Spleen (tissue), 11 donors: ENCODE data around the gene PTPRA. TPM values are rescaled to one million over a fixed set of nuclear protein-coding genes. Genes with fewer than 3 reads are reported as not detected.

Experiments used
- DNase-seq: peaks from one replicate; pipeline ENCODE4 v3.0.0-alpha.2; 2020
- H3K27ac ChIP-seq, 8 donors: fragments of 200-600 bp; sonication (generic) in 7 of 8; 1 replicate in 4 of 8; 2 replicates in 4 of 8; pipeline versions ENCODE4 v1.5.0 to v1.8.0; 2016 to 2021; ENCODE audit warnings: inconsistent platforms in 4 of 8, mild to moderate bottlenecking in 4 of 8, moderate library complexity in 1 of 8
- H3K27me3 ChIP-seq, 7 donors: fragments of 200-600 bp; sonication (generic) in 6 of 7; replicated peaks in 1 of 7; 1 replicate in 4 of 7; 2 replicates in 3 of 7; pipeline versions ENCODE4 v1.5.0 to v1.8.0; 2016 to 2021; ENCODE audit warnings: inconsistent platforms in 3 of 7, mild to moderate bottlenecking in 1 of 7
- H3K36me3 ChIP-seq, 6 donors: fragments of 200-600 bp; sonication (generic) in 5 of 6; 1 replicate in 4 of 6; 2 replicates in 2 of 6; pipeline versions ENCODE4 v1.5.0 to v1.8.0; 2016 to 2021; ENCODE audit warnings: inconsistent platforms in 2 of 6
- H3K4me1 ChIP-seq, 6 donors: fragments of 200-600 bp; sonication (generic) in 5 of 6; 1 replicate in 3 of 6; 2 replicates in 3 of 6; pipeline versions ENCODE4 v1.5.0 to v1.8.0; 2016 to 2021; ENCODE audit warnings: inconsistent platforms in 3 of 6
- H3K4me3 ChIP-seq, 8 donors: fragments of 200-600 bp; sonication (generic) in 7 of 8; 1 replicate in 4 of 8; 2 replicates in 4 of 8; pipeline versions ENCODE4 v1.5.0 to v1.8.0; 2016 to 2021; ENCODE audit warnings: inconsistent platforms in 4 of 8, mild to moderate bottlenecking in 4 of 8, moderate library complexity in 2 of 8
- H3K9me3 ChIP-seq, 8 donors: fragments of 200-600 bp; sonication (generic) in 7 of 8; 1 replicate in 4 of 8; 2 replicates in 4 of 8; pipeline versions ENCODE4 v1.5.0 to v1.8.0; 2016 to 2021; ENCODE audit warnings: inconsistent platforms in 4 of 8
- POLR2A ChIP-seq, 3 donors: fragments of 450-650 bp; IDR thresholded peaks; one replicate each; pipeline ENCODE4 v1.5.1; 2017; ENCODE audit warnings: antibody characterized with exemption in 3 of 3, mild to moderate bottlenecking in 1 of 3
- POLR2AphosphoS5 ChIP-seq, 3 donors: sonication (generic); formaldehyde crosslinking; IDR thresholded peaks; one replicate each; pipeline ENCODE4 v1.5.1; 2017; ENCODE audit warnings: antibody characterized with exemption in 3 of 3
- WGBS, 5 donors: extraction: QIAGEN DNeasy Blood & Tissue Kit in 3 of 5; methylation state at CpG; one replicate each; pipeline versions ENCODE4 v1.1.5 to v1.1.7; 2013 to 2018; 5-methylcytosine and 5-hydroxymethylcytosine counted together
- intact Hi-C: fragments of 100-400 bp; cut with DNase I; formaldehyde crosslinking; loops from one replicate; pipeline ENCODE4 v1.15.0; 2023; ENCODE audit warnings: low total_unique reads
- polyA plus RNA-seq, 3 donors: library from polyadenylated mRNA; stranded (reverse); fragments of 200-250 nt; gene quantifications; one replicate each; pipeline ENCODE4 v1.2.1, GENCODE V29; 2013
- total RNA-seq, 7 donors: library from RNA; depleted of rRNA in 3 of 7; stranded (reverse); fragments of >200 nt in 3 of 7; fragmentation: NEBNext Ultra II Directional in 4 of 7; extraction: Animal tissue kit (Norgen Biotek cat#: 25700) in 4 of 7; gene quantifications; one replicate each; pipeline versions ENCODE4 v1.1.0 to v1.2.1, GENCODE V29; 2016 to 2021
- TF ChIP-seq, protein P1 (sequence below), 11 experiments: fragments of 200-600 bp in 7 of 11; fragments of 450-650 bp in 4 of 11; sonication (generic) in 4 of 11; IDR thresholded peaks in 8 of 11; conservative IDR thresholded peaks in 3 of 11; 1 replicate in 7 of 11; 2 replicates in 4 of 11; pipeline versions ENCODE4 v1.4.0 to v1.8.0; 2016 to 2021; ENCODE audit warnings: antibody characterized with exemption in 11 of 11, inconsistent platforms in 4 of 11, mild to moderate bottlenecking in 1 of 11
- donor health status: healthy with polysubstance abuse.
- donor health status: DM: no; HTN: no; CAD: no; lungs with moderate emphysema.
- donor health status: DM: no; HTN: no; CAD: no.
- donor health status: Bipolar disorder and iron deficiency.
- donor health status: healthy.
- donor health status: DM: no; HTN: no; CAD: no.
- donor health status: DM: yes; HTN: yes; CAD: no.

PTPRA gene
- total and polyA plus RNA-seq, 10 donors, result 15.3 to 65.5 (median 52.4) TPM

DNA sequence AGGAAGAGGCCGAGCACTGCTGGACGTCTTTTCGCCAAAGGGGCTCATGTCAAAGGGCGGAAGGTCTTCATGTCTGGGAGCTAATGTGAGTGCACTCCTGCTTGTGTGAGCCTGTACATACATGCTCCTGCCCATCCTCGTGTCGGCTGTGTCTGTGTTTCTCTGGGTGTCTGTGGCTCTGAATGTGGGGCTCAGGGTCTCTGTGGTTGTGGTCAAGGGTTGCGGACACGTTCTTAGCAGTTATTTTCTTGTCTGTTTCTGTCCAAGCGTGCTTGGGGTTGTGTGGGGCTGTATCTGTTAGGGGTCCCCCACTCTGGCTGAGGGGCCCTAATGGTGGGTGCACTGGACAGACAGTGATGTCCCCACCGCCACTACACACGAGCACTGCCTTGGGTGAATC, 208.4 kb downstream of the PTPRA start:
- Histone ChIP-seq H3K9me3 (no peaks in the 10 kb centered on the region), H3K27me3 (peaks cover 4 to 89% (median 51%) of the 10 kb centered on the region in 7 donors), H3K4me1 (peaks cover 3 to 37% (median 18%) of the 10 kb centered on the region in 6 donors), H3K4me3 (no peak overlapping the region), H3K27ac (no peak overlapping the region), H3K36me3 (no peaks in the 10 kb centered on the region)
- 67 to 80% (median 74%) methylated on average over 10 to 11 of the region's 11 CpGs for WGBS, 5 donors
- TF ChIP-seq POLR2AphosphoS5 (IDR thresholded peaks at IDR 0.05), result no peak
- no peak for DNase-seq
- intact Hi-C loops, result no loop called here

DNA sequence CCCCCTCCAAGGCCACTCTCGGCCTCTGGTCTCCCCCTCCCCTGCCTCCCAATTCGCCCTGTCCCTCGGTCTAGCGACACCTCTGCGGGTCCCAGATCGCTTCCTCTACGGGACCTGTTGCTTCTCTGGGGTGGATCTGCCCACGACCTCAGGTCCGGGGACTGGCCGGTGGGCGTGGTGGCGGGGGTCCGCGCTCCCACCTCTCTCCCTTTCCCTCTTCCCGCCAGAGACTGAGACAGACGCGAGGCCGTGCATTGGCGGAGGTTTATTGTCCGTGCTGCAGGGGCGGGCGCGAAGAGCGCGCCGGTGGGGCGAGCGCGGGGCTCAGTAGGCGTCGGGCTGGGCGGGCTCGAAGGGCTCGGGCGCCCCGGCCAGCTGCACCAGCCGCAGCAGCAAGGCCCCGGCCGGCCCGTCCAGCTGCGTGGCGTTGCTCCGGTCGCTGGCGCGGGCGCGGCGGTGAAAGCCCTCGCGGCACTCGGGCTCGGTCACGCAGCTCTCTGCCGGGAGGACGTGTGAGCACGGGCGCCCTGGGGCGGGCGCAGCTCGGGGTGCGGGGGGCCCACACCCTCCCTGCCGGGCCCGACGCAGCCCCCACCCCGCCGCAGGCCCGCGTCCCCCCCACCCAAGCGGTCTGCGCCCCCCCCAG, 209.1 kb downstream of the PTPRA start:
- H3K4me3 ChIP-seq, result peak overlapping the region in 7 of 8 donors; percentile 19 to 65 (median 32)
- H3K9me3 ChIP-seq, result no peaks in the 10 kb centered on the region
- no peak for DNase-seq
- 2 to 16% (median 3%) methylated on average over 11 to 70 of the region's 71 CpGs for WGBS, 5 donors
- intact Hi-C loops, result no loop called here
- peaks cover 3 to 29% (median 18%) of the 10 kb centered on the region in 6 donors for H3K4me1 ChIP-seq
- TF ChIP-seq, protein P1, sequence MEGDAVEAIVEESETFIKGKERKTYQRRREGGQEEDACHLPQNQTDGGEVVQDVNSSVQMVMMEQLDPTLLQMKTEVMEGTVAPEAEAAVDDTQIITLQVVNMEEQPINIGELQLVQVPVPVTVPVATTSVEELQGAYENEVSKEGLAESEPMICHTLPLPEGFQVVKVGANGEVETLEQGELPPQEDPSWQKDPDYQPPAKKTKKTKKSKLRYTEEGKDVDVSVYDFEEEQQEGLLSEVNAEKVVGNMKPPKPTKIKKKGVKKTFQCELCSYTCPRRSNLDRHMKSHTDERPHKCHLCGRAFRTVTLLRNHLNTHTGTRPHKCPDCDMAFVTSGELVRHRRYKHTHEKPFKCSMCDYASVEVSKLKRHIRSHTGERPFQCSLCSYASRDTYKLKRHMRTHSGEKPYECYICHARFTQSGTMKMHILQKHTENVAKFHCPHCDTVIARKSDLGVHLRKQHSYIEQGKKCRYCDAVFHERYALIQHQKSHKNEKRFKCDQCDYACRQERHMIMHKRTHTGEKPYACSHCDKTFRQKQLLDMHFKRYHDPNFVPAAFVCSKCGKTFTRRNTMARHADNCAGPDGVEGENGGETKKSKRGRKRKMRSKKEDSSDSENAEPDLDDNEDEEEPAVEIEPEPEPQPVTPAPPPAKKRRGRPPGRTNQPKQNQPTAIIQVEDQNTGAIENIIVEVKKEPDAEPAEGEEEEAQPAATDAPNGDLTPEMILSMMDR (IDR thresholded peaks at IDR 0.05 in 8 of 11, conservative IDR thresholded peaks at IDR 0.05 in 3 of 11), result no peak
- TF ChIP-seq POLR2A (IDR thresholded peaks at IDR 0.05) (no peak), POLR2AphosphoS5 (IDR thresholded peaks at IDR 0.05) (no peak)
- peaks cover 4 to 83% (median 51%) of the 10 kb centered on the region in 7 donors for H3K27me3 ChIP-seq
- H3K36me3 ChIP-seq, result no peaks in the 10 kb centered on the region
- H3K27ac ChIP-seq, result no peak overlapping the region

GRCh38 chr20:3082955-3083952, 210.0 kb downstream of the PTPRA start:
- TF ChIP-seq POLR2A (IDR thresholded peaks at IDR 0.05) (no peak), POLR2AphosphoS5 (IDR thresholded peaks at IDR 0.05) (no peak)
- TF ChIP-seq, protein P1 (IDR thresholded peaks at IDR 0.05 in 8 of 11, conservative IDR thresholded peaks at IDR 0.05 in 3 of 11), result no peak
- Histone ChIP-seq H3K4me3 (peak overlapping the region; percentile 7 to 65 (median 26)), H3K27ac (no peak overlapping the region), H3K9me3 (no peaks in the 10 kb centered on the region), H3K36me3 (no peaks in the 10 kb centered on the region), H3K4me1 (peaks cover 3 to 29% (median 18%) of the 10 kb centered on the region in 6 donors), H3K27me3 (peaks cover 4 to 75% (median 45%) of the 10 kb centered on the region in 7 donors)
- intact Hi-C loops, result no loop called here
- DNase-seq, result no peak
- WGBS, 5 donors, result 5 to 14% (median 9%) methylated on average over 25 to 76 of the region's 76 CpGs

GRCh38 chr20:3084283-3084985, 211.2 kb downstream of the PTPRA start, which contains the start of gene AVP:
AVP (minus strand) TSS chr20:3084724; CDS start chr20:3084674, 50 bp downstream.
- H3K36me3 ChIP-seq, result no peaks in the 10 kb centered on the region
- TF ChIP-seq, protein P1 (IDR thresholded peaks at IDR 0.05 in 8 of 11, conservative IDR thresholded peaks at IDR 0.05 in 3 of 11), result no peak
- TF ChIP-seq POLR2A (IDR thresholded peaks at IDR 0.05), result no peak
- no peak for TF ChIP-seq POLR2AphosphoS5 (IDR thresholded peaks at IDR 0.05)
- no peaks in the 10 kb centered on the region for H3K9me3 ChIP-seq
- peaks cover 4 to 71% (median 45%) of the 10 kb centered on the region in 7 donors for H3K27me3 ChIP-seq
- H3K27ac ChIP-seq, result no peak within 1 kb of the TSS
- H3K4me1 ChIP-seq, result peaks cover 3 to 29% (median 18%) of the 10 kb centered on the region in 6 donors
- 50 to 77% (median 56%) methylated on average over 17 to 28 of the region's 28 CpGs for WGBS, 5 donors
- intact Hi-C loops, result no loop called here
- H3K4me3 ChIP-seq, result peak within 1 kb of the TSS in 2 of 8 donors; percentile 32 to 65
- DNase-seq, result no peak
